IPS-18c (cell line): ENCODE data around the gene ZNF805.
"Not testable (repeated sequence)": the region's sequence is repeated elsewhere in the genome, so short reads cannot be mapped to it uniquely, and the experiment has no call there.

Experiments used
- H3K4me3 ChIP-seq: 2 replicates; pipeline ENCODE4 v1.7.0; 2013; ENCODE audit warnings: low read depth, mild to moderate bottlenecking, low read length, moderate library complexity; ENCODE audit not compliant: insufficient read depth
- H3K9me3 ChIP-seq: one replicate; pipeline ENCODE4 v1.6.1; 2013; ENCODE audit warnings: mild to moderate bottlenecking, low read length, moderate library complexity; ENCODE audit not compliant: control insufficient read depth, insufficient read depth

Gene ZNF805

DNA sequence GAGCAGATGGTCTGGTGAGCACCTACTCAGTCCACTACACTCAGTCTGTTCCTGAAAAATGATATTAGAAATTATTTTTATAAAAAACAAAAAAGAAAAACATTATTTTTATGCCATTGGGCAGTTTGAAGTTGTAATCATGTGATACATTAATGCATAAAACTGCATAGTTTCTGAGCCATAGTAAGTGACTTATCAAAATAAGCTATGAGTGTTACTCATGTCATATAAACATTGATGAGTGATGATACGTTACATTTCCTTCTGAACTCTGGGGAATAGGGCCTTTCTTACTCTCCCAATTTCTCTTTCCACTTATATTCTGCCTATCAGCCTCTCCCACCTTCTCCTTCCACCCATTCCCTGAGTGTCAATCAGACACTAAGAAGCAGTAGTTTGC lies 8.9 kb downstream of the ZNF805 start:
- no peak overlapping the region for H3K4me3 ChIP-seq
- H3K9me3 ChIP-seq = no peaks in the 10 kb centered on the region

DNA sequence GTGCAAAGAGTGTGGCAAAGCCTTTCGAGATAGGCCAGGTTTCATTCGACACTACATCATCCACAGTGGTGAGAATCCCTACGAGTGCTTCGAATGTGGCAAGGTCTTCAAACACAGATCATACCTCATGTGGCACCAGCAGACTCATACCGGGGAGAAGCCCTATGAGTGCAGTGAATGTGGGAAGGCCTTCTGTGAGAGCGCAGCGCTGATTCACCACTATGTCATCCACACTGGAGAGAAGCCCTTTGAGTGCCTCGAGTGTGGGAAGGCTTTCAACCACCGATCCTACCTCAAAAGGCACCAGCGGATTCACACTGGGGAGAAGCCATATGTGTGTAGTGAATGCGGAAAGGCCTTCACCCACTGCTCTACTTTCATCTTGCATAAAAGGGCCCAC lies 13.3 kb downstream of the ZNF805 start:
- not testable (repeated sequence) for H3K4me3 ChIP-seq, H3K9me3 ChIP-seq

DNA sequence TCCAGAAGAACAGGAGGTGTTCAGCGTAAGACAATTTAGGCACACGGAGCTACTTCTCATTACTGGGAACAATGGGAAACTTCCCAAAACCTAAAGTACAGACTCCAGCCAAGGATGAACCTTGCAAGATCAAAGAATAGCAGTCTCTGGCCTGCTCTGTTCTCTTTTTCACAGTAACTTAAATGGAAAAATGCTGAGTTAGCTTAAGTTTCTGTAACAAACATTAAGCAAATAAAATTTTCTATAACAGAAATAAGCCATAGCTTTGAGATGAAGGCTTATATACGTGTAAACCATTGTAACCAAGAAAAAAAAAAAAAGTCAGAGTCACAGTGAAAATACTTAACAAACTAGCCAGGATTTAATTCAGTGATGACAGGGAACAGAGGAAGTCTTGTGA lies 21.6 kb downstream of the ZNF805 start:
- Histone ChIP-seq H3K4me3 (no peak overlapping the region), H3K9me3 (no peaks in the 10 kb centered on the region)

DNA sequence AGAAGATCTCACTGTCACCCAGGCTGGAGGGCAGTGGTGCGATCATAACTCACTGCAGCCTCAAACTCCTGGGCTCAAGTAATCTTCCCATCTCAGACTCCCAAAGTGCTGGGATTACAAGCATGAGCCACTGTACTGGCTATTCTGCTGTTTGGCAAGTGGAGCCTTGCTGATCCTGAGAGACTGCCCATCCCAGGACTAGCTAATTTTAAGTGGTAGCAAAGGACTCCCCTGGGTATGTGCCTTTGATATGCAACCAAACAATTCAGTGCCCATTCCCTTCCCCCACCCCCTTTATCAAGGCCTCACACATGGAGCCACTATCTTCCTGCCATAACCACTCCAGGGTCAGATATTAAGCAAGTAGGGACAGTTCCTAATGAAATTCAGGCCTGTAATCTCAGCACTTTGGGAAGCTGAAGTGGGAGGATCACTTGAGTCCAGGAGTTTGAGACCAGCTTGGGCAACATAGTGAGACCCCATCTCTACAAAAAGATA lies 22.9 kb downstream of the ZNF805 start:
- H3K9me3 ChIP-seq = no peaks in the 10 kb centered on the region
- no peak overlapping the region for H3K4me3 ChIP-seq

DNA sequence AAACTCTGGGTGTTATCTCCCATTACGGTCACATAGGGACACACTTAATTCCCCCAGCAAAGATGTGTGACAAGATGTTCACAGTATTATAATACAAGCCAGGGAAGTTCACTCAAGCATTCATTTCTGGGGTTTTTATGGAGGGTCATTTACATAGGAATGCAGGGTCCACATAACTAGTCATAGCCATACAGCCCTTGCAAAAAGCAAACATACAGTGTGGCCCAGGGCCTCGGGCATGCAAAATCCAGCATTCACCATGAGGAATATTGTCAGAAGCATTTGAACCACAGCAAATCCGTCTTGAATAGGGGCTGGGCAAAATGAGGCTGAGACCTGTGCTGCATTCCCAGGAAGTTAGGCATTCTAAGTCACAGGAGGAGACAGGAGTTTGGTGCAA lies 26.9 kb downstream of the ZNF805 start:
- Histone ChIP-seq H3K4me3 (no peak overlapping the region), H3K9me3 (no peaks in the 10 kb centered on the region)

DNA sequence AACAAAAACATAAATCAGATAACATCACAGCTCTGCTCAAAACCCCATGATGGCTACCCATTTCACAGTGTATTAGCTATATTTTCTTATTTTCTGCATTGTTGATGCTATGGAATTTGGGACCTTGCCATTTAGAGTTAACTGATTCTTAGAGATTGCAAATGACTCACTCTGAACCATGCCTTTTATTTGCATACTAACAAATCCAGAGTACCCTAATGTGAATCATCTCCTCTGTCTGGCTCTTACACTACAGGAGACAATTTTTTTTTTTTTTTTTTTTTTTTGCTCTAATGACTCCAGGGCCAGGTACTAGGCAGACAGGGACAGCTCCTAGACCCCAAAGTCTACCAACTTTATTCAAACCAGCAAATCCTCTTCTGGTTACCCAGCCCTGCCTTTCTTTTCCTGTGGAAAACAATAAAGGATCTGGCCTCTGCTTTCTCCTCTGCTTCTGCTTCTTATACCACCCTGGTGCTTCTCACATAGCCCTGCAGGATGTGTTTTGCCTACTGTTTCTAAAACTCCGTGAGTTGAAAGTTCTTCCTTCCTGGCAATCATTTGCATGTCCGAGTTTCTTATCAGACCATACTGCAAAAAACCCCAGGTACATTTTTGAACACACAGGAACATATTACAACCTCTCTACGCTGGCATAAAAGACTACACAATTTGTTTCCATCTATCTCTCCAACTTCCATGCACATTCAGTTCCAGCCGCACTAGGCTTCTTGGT lies 29.3 kb downstream of the ZNF805 start:
- no peaks in the 10 kb centered on the region for H3K9me3 ChIP-seq
- H3K4me3 ChIP-seq = no peak overlapping the region

DNA sequence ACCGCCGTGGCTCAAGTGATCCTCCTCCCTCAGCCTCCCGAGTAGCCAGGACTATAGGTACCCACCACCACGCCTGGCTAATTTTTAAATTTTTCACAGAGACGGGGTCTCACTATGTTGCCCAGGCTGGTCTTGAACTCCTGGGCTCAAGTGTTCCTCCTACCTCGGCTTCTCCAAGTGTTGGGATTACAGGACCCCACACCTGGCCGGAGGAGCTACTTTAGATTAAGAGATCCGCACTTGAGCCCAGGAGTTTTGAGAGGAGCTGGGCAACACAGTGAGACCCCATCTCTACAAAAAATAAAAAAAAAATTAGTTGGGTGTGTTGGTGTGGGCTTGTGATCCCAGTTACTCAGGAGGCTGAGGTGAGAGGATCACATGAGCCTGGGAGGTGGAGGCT lies 30.8 kb downstream of the ZNF805 start:
- Histone ChIP-seq H3K9me3 (no peaks in the 10 kb centered on the region), H3K4me3 (no peak overlapping the region)

DNA sequence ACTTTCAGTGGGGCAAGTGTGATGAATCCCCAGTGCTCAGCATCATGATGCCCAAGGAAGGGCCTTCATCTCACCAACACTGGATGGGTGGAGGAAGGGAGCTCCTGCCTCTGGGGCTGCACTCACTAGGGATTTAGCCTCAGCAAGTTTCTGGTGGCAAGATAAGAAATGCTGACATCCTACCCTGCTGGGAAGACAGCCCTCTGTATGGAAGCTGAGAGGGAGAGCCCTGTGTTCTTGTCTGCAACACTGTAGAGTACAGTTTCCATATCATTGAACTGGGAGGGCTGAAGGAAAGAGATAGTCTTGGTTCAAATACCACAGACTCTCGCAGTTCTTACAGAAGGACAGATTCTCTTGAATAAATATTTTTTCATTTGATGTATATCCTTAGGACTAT lies 32.6 kb downstream of the ZNF805 start:
- H3K4me3 ChIP-seq = no peak overlapping the region
- no peaks in the 10 kb centered on the region for H3K9me3 ChIP-seq

DNA sequence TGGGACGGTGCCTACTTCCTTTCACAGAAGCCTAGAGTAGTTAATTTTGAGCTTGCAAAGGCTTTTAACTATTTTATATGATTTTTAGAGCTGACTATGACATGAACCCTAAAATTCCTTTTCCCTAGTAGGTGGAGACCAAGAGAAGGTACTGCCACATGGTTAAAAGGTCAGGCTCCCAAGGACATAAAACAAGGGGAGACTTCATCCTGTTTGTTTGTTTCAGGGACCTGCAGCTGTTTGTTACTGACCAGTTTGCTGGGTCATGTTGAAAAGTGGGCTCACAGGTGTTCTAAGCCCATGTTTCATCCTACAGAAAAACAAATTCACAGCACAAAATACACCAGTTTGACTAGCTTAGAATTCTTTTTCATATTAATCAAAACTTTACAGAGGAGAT lies 36.0 kb downstream of the ZNF805 start:
- no peak overlapping the region for H3K4me3 ChIP-seq
- H3K9me3 ChIP-seq = peaks cover 2% of the 10 kb centered on the region

DNA sequence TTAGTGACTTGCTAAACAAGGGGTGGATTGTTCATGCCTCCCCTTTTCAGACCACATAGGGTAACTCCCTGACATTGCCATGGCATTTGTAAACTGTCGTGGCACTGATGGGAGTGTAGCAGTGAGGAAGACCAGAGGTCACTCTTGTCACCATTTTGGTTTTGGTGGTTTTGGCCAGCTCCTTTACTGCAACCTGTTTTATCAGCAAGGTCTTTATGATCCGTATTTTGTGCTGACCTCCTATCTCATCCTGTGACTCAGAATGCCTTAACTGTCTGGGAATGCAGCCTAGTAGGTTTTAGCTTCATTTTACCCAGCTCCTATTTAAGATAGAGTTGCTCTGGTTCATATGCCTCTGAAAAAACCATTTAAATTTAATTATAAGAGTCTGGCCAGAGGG lies 38.0 kb downstream of the ZNF805 start:
- H3K4me3 ChIP-seq, H3K9me3 ChIP-seq: not testable (repeated sequence)

DNA sequence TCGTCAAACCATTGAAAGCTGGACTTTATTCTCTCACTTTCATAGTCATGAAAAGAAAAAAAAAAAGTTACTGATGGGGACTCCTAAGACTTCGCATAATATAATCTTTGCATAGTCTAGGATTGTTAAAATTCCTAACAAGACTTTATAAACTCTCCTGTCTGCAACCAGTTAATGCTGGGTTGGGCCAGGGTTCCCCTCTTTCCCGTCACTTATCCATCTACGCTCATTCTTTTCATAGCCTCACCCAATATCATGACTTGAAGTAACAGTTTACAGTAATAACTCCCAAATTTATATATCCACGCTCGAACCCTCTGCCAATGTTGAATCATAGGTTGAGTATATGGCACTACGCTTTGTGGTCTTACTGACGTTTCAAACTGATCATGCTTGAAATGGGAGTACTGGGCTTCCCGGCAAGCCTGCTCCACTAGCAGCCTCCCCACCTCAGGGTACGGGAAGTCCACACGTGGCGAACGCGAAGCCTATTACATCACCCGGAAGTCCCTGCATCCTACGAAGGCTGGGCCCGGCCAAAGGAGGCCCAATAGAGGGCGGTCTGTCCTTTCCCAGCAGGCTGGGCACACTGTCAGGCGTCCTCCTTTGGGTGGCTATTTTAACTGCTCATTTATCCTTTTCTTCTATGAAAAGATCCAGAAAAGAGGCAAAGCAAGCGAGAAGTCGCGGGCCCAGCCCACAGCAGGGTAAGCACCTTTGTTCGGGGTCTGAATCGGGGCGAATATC lies 39.2 kb downstream of the ZNF805 start:
- peak overlapping the region; percentile 81 for H3K4me3 ChIP-seq
- peaks cover 2% of the 10 kb centered on the region for H3K9me3 ChIP-seq

DNA sequence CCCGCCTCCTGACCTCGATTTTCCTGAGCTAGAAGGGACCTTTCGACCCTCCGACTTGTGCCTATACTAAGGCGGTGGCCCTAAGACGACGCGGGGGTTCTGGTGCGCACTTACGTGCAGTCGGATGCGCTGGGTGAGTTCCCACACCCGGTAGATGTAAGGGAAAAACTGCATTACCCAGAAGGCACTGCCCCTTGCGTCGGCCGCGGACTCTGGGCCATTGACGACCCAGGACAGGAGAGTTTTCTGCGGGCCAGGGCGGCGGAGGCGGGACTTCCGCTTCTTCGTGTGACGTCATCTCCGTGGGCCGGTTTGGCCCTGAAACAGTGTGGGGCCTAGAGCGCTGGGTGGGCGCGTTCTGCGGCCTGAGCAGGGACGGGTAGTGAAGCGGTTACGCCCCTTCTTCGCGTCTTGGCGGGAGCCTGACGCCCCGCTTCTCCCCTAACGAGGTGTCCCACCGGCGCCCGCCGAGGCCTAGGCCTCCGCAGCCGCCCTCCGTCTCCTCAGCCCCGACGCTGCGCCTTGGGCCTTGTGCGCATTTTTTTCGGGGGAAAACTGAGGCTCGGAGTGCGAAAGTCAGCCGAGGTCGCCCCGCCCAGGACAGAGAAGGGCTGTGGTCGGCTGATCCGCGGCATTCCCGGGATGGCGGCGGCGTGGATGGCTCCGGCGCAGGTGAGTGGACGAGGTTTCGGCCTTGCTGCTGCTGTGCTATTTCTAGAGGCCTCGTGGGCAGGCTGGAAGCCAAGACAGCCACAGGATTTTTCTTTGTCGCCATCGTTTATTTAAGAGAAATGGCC lies 39.9 kb downstream of the ZNF805 start, which contains the start of gene ZNF460:
Gene ZNF460 (plus strand): TSS at position 321 of the 797 bp plus-strand sequence. CDS start 322 bp downstream, at position 643.
- peak within 1 kb of the TSS; percentile 81 for H3K4me3 ChIP-seq
- H3K9me3 ChIP-seq = peaks cover 2% of the 10 kb centered on the region

DNA sequence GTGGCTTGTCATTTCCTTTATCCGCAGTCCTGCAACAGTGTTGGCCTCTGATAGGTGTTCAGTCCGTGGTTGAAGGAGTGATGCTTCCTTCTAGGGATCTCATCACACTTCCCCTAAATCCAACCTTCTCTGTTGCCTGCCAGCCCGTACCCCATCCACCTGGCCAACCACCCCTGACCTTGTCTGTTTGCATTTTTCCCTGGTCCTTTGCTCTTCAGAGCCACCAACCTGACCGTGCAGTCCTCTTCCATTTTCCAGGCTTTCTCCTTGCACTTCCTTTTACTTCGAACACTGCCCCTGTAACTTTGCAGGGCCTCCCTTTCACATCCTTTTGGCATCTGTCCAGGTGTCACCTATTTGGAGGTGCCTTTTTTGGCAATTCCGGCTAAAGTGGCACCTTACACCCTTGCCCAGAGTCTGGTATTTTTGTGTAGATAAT lies 40.5 kb downstream of the ZNF805 start:
- Histone ChIP-seq H3K4me3 (peak overlapping the region; percentile 81), H3K9me3 (peaks cover 2% of the 10 kb centered on the region)

DNA sequence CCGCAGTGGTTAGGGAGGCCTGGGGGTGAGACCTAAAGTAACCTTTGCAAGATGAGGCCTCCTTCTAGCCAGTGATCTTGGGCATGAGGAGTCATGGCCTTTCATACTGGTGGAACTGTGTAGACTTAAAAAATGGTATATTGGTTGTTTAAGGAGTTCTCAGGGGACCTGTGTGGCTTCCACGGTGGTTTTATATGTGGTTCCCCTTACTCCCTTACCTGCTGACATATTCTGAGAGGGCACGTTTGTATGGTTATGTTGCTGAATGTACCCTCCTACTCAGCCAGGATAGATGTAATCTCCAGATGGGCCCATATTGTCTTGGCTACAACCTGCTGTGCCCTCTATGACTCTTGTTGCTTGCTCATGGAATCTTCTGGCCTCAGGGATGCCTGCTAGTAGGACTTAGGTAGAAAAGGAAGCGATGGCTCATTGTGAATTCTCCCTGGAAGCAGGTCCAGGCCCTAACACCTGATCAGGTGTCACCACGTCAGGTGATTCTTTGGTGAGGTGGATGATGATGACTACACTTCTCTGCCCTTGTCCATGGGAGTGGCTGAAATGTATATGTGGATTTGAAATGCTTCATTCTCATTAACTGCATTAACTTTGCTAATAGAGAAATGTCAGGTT lies 41.7 kb downstream of the ZNF805 start:
- Histone ChIP-seq H3K9me3 (peaks cover 2% of the 10 kb centered on the region), H3K4me3 (peak overlapping the region; percentile 20; the same call in 1 of the 2 replicates)

DNA sequence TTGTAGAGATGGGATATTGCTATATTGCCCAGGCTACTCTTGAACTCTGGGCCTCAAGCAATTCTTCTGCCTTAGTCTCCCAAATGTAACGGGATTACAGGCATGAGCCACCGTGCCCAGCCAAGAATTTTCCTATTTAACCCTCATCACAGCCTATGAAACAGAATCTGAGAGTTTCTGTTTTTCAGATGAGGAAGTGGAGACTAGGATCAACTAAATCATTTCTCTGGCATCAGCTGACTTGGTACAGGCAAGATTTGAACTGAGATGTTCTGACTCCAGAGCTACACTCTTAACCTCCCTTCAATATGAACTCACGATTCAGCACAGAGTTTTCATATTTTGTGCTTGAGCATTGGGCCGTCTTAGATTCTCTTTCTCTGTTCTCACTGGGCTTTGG lies 47.9 kb downstream of the ZNF805 start:
- H3K4me3 ChIP-seq = no peak overlapping the region
- H3K9me3 ChIP-seq = peaks cover 4% of the 10 kb centered on the region

DNA sequence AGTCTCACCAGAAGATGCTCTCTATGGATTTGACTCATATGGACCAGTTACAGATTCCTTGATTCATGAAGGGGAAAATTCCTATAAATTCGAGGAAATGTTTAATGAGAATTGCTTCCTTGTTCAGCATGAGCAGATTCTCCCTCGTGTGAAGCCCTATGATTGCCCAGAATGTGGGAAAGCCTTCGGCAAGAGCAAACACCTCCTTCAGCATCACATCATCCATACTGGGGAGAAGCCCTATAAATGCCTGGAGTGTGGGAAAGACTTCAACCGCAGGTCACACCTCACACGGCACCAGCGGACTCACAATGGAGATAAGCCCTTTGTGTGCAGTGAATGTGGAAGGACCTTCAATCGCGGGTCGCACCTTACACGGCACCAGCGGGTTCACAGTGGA lies 50.5 kb downstream of the ZNF805 start:
- Histone ChIP-seq H3K9me3 (peaks cover 4% of the 10 kb centered on the region), H3K4me3 (no peak overlapping the region)

DNA sequence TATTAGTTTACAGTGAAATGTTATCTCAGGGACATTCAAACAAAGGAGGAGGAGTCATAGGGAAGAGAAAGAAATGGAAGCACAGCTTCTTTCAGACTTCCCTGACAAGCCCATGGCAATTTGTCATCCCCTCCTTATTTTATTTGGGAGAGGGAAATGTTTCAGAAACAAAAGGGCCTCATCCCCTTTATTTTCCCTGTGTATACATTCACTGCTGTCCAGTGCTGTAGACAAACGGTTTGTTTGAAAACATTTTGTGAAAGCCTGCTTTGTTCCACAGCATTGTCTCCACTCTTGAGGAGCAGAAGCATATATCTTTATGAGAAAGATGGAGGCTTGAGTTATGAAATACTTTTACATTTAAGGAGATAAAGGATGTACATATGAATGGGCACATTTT lies 52.1 kb downstream of the ZNF805 start:
- Histone ChIP-seq H3K9me3 (peaks cover 4% of the 10 kb centered on the region), H3K4me3 (no peak overlapping the region)
